GF-D8 (cell line): Measurements from ENCODE around the gene IL18BP.

ENCODE experiments used
- DNase-seq: peaks from one replicate; lab custom pipeline; 2025; lab: John Stamatoyannopoulos, UW

Gene IL18BP

GRCh38 chr11:72045849-72046248, 47.1 kb downstream of the IL18BP start:
- no peak for DNase-seq

- DNase-seq: no peak
Observed at GRCh38 chr11:72048766-72049460, 50.2 kb downstream of the IL18BP start.
